ENCODE results near the gene CCDC57. TPM values are rescaled to one million over a fixed set of nuclear protein-coding genes. Genes with fewer than 3 reads are reported as not detected.
A peak's percentile ranks its signal among the peaks of the same experiment; 100 is the strongest.
"Not testable (repeated sequence)": the region's sequence is repeated elsewhere in the genome, so short reads cannot be mapped to it uniquely, and the experiment has no call there.

Gene CCDC57
- polyA plus RNA-seq (2013): 63.9 TPM

GRCh38 chr17:82212331-82213250 lies at the start of gene CCDC57:
Gene CCDC57 (minus strand): TSS chr17:82212842. CDS start chr17:82201944, 10,898 bp downstream.
- POLR2A ChIA-PET: interaction anchor here (0.5 to 1.5 kb wide), 5 partner anchors 16 to 34 kb away, joined by 3 to 5 read pairs (median 4); partner anchors contain the start of gene SLC16A3

GRCh38 chr17:82262344-82262743 lies 49.7 kb upstream of the CCDC57 start:
- CTCF ChIA-PET: interaction anchor here (1.1 to 1.8 kb wide), 4 partner anchors 20 to 71 kb away, joined by 3 to 7 read pairs (median 3); partner anchors contain the start of gene SECTM1
- 28% methylated on average over 3 of the region's 4 CpGs for WGBS (ENCODE audit: insufficient coverage)
- Histone ChIP-seq H3K36me3 (ENCODE audit: control insufficient read depth in 4 of 4, insufficient read depth in 4 of 4, low read length in 3 of 4) (peaks cover 43 to 92% (median 77%) of the 10 kb centered on the region in 4 experiments), H3K4me3 (ENCODE audit: control insufficient read depth in 1 of 7, extremely low read depth in 1 of 7, insufficient read depth in 4 of 7, low read depth in 2 of 7, low read length in 6 of 7) (no peak overlapping the region), H3K4me1 (ENCODE audit: control extremely low read depth in 1 of 4, control insufficient read depth in 4 of 4, insufficient read depth in 4 of 4, low read length in 3 of 4) (peaks cover 0 to 4% (median 0%) of the 10 kb centered on the region in 4 experiments), H3K27me3 (replicated peaks in 2 of 5; ENCODE audit: control insufficient read depth in 4 of 5, insufficient read depth in 5 of 5, low read length in 4 of 5) (no peaks in the 10 kb centered on the region), H3K27ac (ENCODE audit: insufficient read depth in 1 of 2, low read depth in 1 of 2, low read length in 2 of 2, poor library complexity in 1 of 2, severe bottlenecking in 2 of 2) (no peak overlapping the region), H3K9me3 (ENCODE audit: control extremely low read depth in 1 of 5, control insufficient read depth in 4 of 5, insufficient read depth in 2 of 5, low read depth in 1 of 5, low read length in 4 of 5) (no peaks in the 10 kb centered on the region)
- DNase-seq: peak in 1 of 3 donors; percentile 53
- POLR2A ChIA-PET: interaction anchor here (1.0 to 2.3 kb wide), 2 partner anchors 30 to 36 kb away, joined by 3 to 8 read pairs; no protein-coding TSS in a partner anchor

More at GRCh38 chr17:82212331-82213250, at the start of gene CCDC57:
- under 1% methylated on average over 112 of the region's 116 CpGs for WGBS (ENCODE audit: insufficient coverage)
- peak; percentile 49 to 75 (median 69) for DNase-seq
- Histone ChIP-seq H3K27me3 (replicated peaks in 2 of 5; ENCODE audit: control insufficient read depth in 4 of 5, insufficient read depth in 5 of 5, low read length in 4 of 5) (no peaks in the 10 kb centered on the region), H3K4me3 (ENCODE audit: control insufficient read depth in 1 of 7, extremely low read depth in 1 of 7, insufficient read depth in 4 of 7, low read depth in 2 of 7, low read length in 6 of 7) (peak within 1 kb of the TSS; percentile 61 to 83 (median 75)), H3K27ac (ENCODE audit: insufficient read depth in 1 of 2, low read depth in 1 of 2, low read length in 2 of 2, poor library complexity in 1 of 2, severe bottlenecking in 2 of 2) (peak within 1 kb of the TSS in 1 of 2 experiments; percentile 61), H3K36me3 (ENCODE audit: control insufficient read depth in 4 of 4, insufficient read depth in 4 of 4, low read length in 3 of 4) (peaks cover 0 to 2% (median 0%) of the 10 kb centered on the region in 4 experiments), H3K9me3 (ENCODE audit: control extremely low read depth in 1 of 5, control insufficient read depth in 4 of 5, insufficient read depth in 2 of 5, low read depth in 1 of 5, low read length in 4 of 5) (no peaks in the 10 kb centered on the region), H3K4me1 (ENCODE audit: control extremely low read depth in 1 of 4, control insufficient read depth in 4 of 4, insufficient read depth in 4 of 4, low read length in 3 of 4) (peaks cover 0 to 44% (median 39%) of the 10 kb centered on the region in 4 experiments)
- CTCF ChIA-PET: interaction anchor here (1.3 to 2.3 kb wide), 3 partner anchors 9 to 17 kb away, joined by 3 to 6 read pairs (median 6); no protein-coding TSS in a partner anchor

GRCh38 chr17:82259972-82260961 lies 47.6 kb upstream of the CCDC57 start:
- H3K4me3 ChIP-seq (ENCODE audit: control insufficient read depth in 1 of 7, extremely low read depth in 1 of 7, insufficient read depth in 4 of 7, low read depth in 2 of 7, low read length in 6 of 7); DNase-seq; H3K27ac ChIP-seq (ENCODE audit: insufficient read depth in 1 of 2, low read depth in 1 of 2, low read length in 2 of 2, poor library complexity in 1 of 2, severe bottlenecking in 2 of 2); H3K27me3 ChIP-seq (replicated peaks in 2 of 5; ENCODE audit: control insufficient read depth in 4 of 5, insufficient read depth in 5 of 5, low read length in 4 of 5); H3K4me1 ChIP-seq (ENCODE audit: control extremely low read depth in 1 of 4, control insufficient read depth in 4 of 4, insufficient read depth in 4 of 4, low read length in 3 of 4); H3K9me3 ChIP-seq (ENCODE audit: control extremely low read depth in 1 of 5, control insufficient read depth in 4 of 5, insufficient read depth in 2 of 5, low read depth in 1 of 5, low read length in 4 of 5): not testable (repeated sequence)
- 99% methylated on average over 7 of the region's 8 CpGs for WGBS (ENCODE audit: insufficient coverage)
- POLR2A ChIA-PET: interaction anchor here (0.8 kb wide), 1 partner anchor 38 kb away, joined by 3 read pairs; no protein-coding TSS in a partner anchor
- CTCF ChIA-PET: interaction anchor here (1.5 kb wide), 1 partner anchor 20 kb away, joined by 3 read pairs; no protein-coding TSS in a partner anchor
- peaks cover 46 to 95% (median 72%) of the 10 kb centered on the region in 4 experiments for H3K36me3 ChIP-seq (ENCODE audit: control insufficient read depth in 4 of 4, insufficient read depth in 4 of 4, low read length in 3 of 4)

- H3K9me3 ChIP-seq (ENCODE audit: control extremely low read depth in 1 of 5, control insufficient read depth in 4 of 5, insufficient read depth in 2 of 5, low read depth in 1 of 5, low read length in 4 of 5): peaks cover 0 to 2% (median 0%) of the 10 kb centered on the region in 5 experiments
- POLR2A ChIA-PET: no interaction called here
- H3K36me3 ChIP-seq (ENCODE audit: control insufficient read depth in 4 of 4, insufficient read depth in 4 of 4, low read length in 3 of 4): peaks cover 46 to 82% (median 62%) of the 10 kb centered on the region in 4 experiments
- no peaks in the 10 kb centered on the region for H3K27me3 ChIP-seq (replicated peaks in 2 of 5; ENCODE audit: control insufficient read depth in 4 of 5, insufficient read depth in 5 of 5, low read length in 4 of 5)
- DNase-seq: no peak
- 100% methylated on average over 5 of the region's 5 CpGs for WGBS (ENCODE audit: insufficient coverage)
- H3K27ac ChIP-seq (ENCODE audit: insufficient read depth in 1 of 2, low read depth in 1 of 2, low read length in 2 of 2, poor library complexity in 1 of 2, severe bottlenecking in 2 of 2): no peak overlapping the region
- H3K4me3 ChIP-seq (ENCODE audit: control insufficient read depth in 1 of 7, extremely low read depth in 1 of 7, insufficient read depth in 4 of 7, low read depth in 2 of 7, low read length in 6 of 7): no peak overlapping the region
- CTCF ChIA-PET: interaction anchor here (0.7 kb wide), 1 partner anchor 20 kb away, joined by 3 read pairs; no protein-coding TSS in a partner anchor
- H3K4me1 ChIP-seq (ENCODE audit: control extremely low read depth in 1 of 4, control insufficient read depth in 4 of 4, insufficient read depth in 4 of 4, low read length in 3 of 4): no peaks in the 10 kb centered on the region
Measured at GRCh38 chr17:82258555-82258954, 45.9 kb upstream of the CCDC57 start.

GRCh38 chr17:82257473-82257872 lies 44.8 kb upstream of the CCDC57 start:
- Histone ChIP-seq H3K27ac (ENCODE audit: insufficient read depth in 1 of 2, low read depth in 1 of 2, low read length in 2 of 2, poor library complexity in 1 of 2, severe bottlenecking in 2 of 2) (no peak overlapping the region), H3K36me3 (ENCODE audit: control insufficient read depth in 4 of 4, insufficient read depth in 4 of 4, low read length in 3 of 4) (peaks cover 50 to 83% (median 65%) of the 10 kb centered on the region in 4 experiments), H3K9me3 (ENCODE audit: control extremely low read depth in 1 of 5, control insufficient read depth in 4 of 5, insufficient read depth in 2 of 5, low read depth in 1 of 5, low read length in 4 of 5) (peaks cover 0 to 2% (median 0%) of the 10 kb centered on the region in 5 experiments), H3K4me1 (ENCODE audit: control extremely low read depth in 1 of 4, control insufficient read depth in 4 of 4, insufficient read depth in 4 of 4, low read length in 3 of 4) (no peaks in the 10 kb centered on the region), H3K27me3 (replicated peaks in 2 of 5; ENCODE audit: control insufficient read depth in 4 of 5, insufficient read depth in 5 of 5, low read length in 4 of 5) (no peaks in the 10 kb centered on the region), H3K4me3 (ENCODE audit: control insufficient read depth in 1 of 7, extremely low read depth in 1 of 7, insufficient read depth in 4 of 7, low read depth in 2 of 7, low read length in 6 of 7) (no peak overlapping the region)
- peak; percentile 29 to 70 (median 68) for DNase-seq
- ChIA-PET CTCF (interaction anchor here (0.6 kb wide), 1 partner anchor 63 kb away, joined by 3 read pairs; no protein-coding TSS in a partner anchor), POLR2A (interaction anchor here (0.5 kb wide), 1 partner anchor 23 kb away, joined by 3 read pairs; no protein-coding TSS in a partner anchor)
- WGBS (ENCODE audit: insufficient coverage): 80% methylated on average over 7 of the region's 10 CpGs

- DNase-seq: no peak
- Histone ChIP-seq H3K4me3 (ENCODE audit: control insufficient read depth in 1 of 7, extremely low read depth in 1 of 7, insufficient read depth in 4 of 7, low read depth in 2 of 7, low read length in 6 of 7) (no peak overlapping the region), H3K36me3 (ENCODE audit: control insufficient read depth in 4 of 4, insufficient read depth in 4 of 4, low read length in 3 of 4) (peaks cover 47 to 83% (median 64%) of the 10 kb centered on the region in 4 experiments), H3K4me1 (ENCODE audit: control extremely low read depth in 1 of 4, control insufficient read depth in 4 of 4, insufficient read depth in 4 of 4, low read length in 3 of 4) (no peaks in the 10 kb centered on the region), H3K27me3 (replicated peaks in 2 of 5; ENCODE audit: control insufficient read depth in 4 of 5, insufficient read depth in 5 of 5, low read length in 4 of 5) (no peaks in the 10 kb centered on the region), H3K27ac (ENCODE audit: insufficient read depth in 1 of 2, low read depth in 1 of 2, low read length in 2 of 2, poor library complexity in 1 of 2, severe bottlenecking in 2 of 2) (no peak overlapping the region), H3K9me3 (ENCODE audit: control extremely low read depth in 1 of 5, control insufficient read depth in 4 of 5, insufficient read depth in 2 of 5, low read depth in 1 of 5, low read length in 4 of 5) (peaks cover 0 to 2% (median 0%) of the 10 kb centered on the region in 5 experiments)
- ChIA-PET CTCF (interaction anchor here (0.6 to 1.4 kb wide), 3 partner anchors 20 to 95 kb away, joined by 3 to 7 read pairs (median 6); no protein-coding TSS in a partner anchor), POLR2A (no interaction called here)
- WGBS (ENCODE audit: insufficient coverage): 98% methylated on average over 13 of the region's 14 CpGs
Measured at GRCh38 chr17:82256242-82256885, 43.7 kb upstream of the CCDC57 start.

Measured in common myeloid progenitor, CD34-positive (primary cell).